Stimulated activated CD4-positive, alpha-beta T cell treated with anti-CD3 and anti-CD28 coated beads, Interleukin-4, amount 100 ng/mL, for 24 hours (primary cell): Measurements from ENCODE around the gene MICALL2.
A peak's percentile ranks its signal among the peaks of the same experiment; 100 is the strongest.

Experiments
- DNase-seq: peaks from one replicate; pipeline ENCODE4 v3.0.0-alpha.2; 2020

The MICALL2 gene

GRCh38 chr7:1492640-1493039, 33.4 kb upstream of the MICALL2 start:
- no peak for DNase-seq

- no peak for DNase-seq
Measured at GRCh38 chr7:1492221-1492620, 33.0 kb upstream of the MICALL2 start.

- no peak for DNase-seq
Measured at GRCh38 chr7:1490837-1491236, 31.6 kb upstream of the MICALL2 start.

GRCh38 chr7:1489336-1489735, 30.1 kb upstream of the MICALL2 start:
- DNase-seq, result no peak

GRCh38 chr7:1488016-1488415, 28.7 kb upstream of the MICALL2 start:
- no peak for DNase-seq

- DNase-seq, result no peak
Measured at GRCh38 chr7:1487466-1487865, 28.2 kb upstream of the MICALL2 start.

GRCh38 chr7:1486571-1486970, 27.3 kb upstream of the MICALL2 start:
- DNase-seq, result no peak

- no peak for DNase-seq
Measured at GRCh38 chr7:1485156-1485555, 25.9 kb upstream of the MICALL2 start.

- DNase-seq, result no peak
Measured at GRCh38 chr7:1484569-1484968, 25.3 kb upstream of the MICALL2 start.

GRCh38 chr7:1483536-1484505, 24.6 kb upstream of the MICALL2 start:
- DNase-seq, result no peak

- no peak for DNase-seq
Measured at GRCh38 chr7:1483079-1483478, 23.8 kb upstream of the MICALL2 start.

GRCh38 chr7:1481300-1481699, 22.0 kb upstream of the MICALL2 start:
- DNase-seq, result no peak

GRCh38 chr7:1480670-1481069, 21.4 kb upstream of the MICALL2 start:
- DNase-seq, result no peak

GRCh38 chr7:1479287-1479686, 20.0 kb upstream of the MICALL2 start:
- no peak for DNase-seq

GRCh38 chr7:1478480-1478879, 19.2 kb upstream of the MICALL2 start:
- no peak for DNase-seq

- DNase-seq, result no peak
Measured at GRCh38 chr7:1476859-1477258, 17.6 kb upstream of the MICALL2 start.

- no peak for DNase-seq
Measured at GRCh38 chr7:1475991-1476390, 16.7 kb upstream of the MICALL2 start.

GRCh38 chr7:1475393-1475792, 16.1 kb upstream of the MICALL2 start:
- no peak for DNase-seq

- DNase-seq, result no peak
Measured at GRCh38 chr7:1474736-1475135, 15.5 kb upstream of the MICALL2 start.

GRCh38 chr7:1473864-1474512, 14.7 kb upstream of the MICALL2 start:
- peak; percentile 88 for DNase-seq

- DNase-seq, result no peak
Measured at GRCh38 chr7:1470901-1471300, 11.6 kb upstream of the MICALL2 start.

GRCh38 chr7:1468643-1469298, 9.5 kb upstream of the MICALL2 start:
- DNase-seq, result no peak

GRCh38 chr7:1468203-1468602, 8.9 kb upstream of the MICALL2 start:
- no peak for DNase-seq
